Omental fat pad (tissue), 4 donors: ENCODE measurements around the gene NAA15. TPM values are rescaled to one million over a fixed set of nuclear protein-coding genes. Genes with fewer than 3 reads are reported as not detected.

Experiments used
- ATAC-seq: fragments of 150-250 bp; one replicate; pipeline ENCODE4 v1.9.1; 2016; ENCODE audit warnings: mild to moderate bottlenecking, moderate library complexity; ENCODE audit not compliant: low FRiP score
- DNase-seq: peaks from one replicate; pipeline ENCODE4 v3.0.0-alpha.2; 2019; ENCODE audit warnings: low spot score
- total RNA-seq, 4 donors: library from RNA; depleted of rRNA; stranded (reverse); fragments of >200 nt; gene quantifications; one replicate each; pipeline ENCODE4 v1.1.0, GENCODE V29; 2016
- TF ChIP-seq, protein P1 (sequence below), 3 donors: fragments of 450-650 bp; IDR thresholded peaks; one replicate each; pipeline ENCODE4 v1.5.1; 2016 to 2017; ENCODE audit warnings: antibody characterized with exemption in 3 of 3, mild to moderate bottlenecking in 3 of 3, moderate library complexity in 2 of 3

NAA15 gene
- total RNA-seq, 4 donors from 2014 or later, result 25.7 to 70.9 (median 32.0) TPM

DNA sequence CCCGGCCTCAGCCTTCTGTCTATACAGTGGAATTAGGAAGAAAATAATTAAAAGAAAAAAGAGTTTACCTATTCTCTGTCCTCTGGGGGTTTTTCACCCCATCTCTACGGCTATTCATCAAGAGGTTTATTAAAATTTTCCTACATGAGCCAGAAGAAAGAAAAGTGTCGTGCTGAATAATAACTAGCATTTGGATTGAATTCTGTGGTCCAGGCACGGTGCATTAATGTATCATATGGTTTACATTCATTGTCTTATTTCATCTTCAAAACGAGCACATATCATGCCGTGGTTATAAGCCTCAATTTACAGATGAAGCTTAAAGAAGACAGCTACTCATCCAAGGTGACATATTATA is 5.4 kb upstream of the NAA15 start:
- DNase-seq (no peak), ATAC-seq (no peak)
- TF ChIP-seq, protein P1, sequence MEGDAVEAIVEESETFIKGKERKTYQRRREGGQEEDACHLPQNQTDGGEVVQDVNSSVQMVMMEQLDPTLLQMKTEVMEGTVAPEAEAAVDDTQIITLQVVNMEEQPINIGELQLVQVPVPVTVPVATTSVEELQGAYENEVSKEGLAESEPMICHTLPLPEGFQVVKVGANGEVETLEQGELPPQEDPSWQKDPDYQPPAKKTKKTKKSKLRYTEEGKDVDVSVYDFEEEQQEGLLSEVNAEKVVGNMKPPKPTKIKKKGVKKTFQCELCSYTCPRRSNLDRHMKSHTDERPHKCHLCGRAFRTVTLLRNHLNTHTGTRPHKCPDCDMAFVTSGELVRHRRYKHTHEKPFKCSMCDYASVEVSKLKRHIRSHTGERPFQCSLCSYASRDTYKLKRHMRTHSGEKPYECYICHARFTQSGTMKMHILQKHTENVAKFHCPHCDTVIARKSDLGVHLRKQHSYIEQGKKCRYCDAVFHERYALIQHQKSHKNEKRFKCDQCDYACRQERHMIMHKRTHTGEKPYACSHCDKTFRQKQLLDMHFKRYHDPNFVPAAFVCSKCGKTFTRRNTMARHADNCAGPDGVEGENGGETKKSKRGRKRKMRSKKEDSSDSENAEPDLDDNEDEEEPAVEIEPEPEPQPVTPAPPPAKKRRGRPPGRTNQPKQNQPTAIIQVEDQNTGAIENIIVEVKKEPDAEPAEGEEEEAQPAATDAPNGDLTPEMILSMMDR (IDR thresholded peaks at IDR 0.05), result no peak

DNA sequence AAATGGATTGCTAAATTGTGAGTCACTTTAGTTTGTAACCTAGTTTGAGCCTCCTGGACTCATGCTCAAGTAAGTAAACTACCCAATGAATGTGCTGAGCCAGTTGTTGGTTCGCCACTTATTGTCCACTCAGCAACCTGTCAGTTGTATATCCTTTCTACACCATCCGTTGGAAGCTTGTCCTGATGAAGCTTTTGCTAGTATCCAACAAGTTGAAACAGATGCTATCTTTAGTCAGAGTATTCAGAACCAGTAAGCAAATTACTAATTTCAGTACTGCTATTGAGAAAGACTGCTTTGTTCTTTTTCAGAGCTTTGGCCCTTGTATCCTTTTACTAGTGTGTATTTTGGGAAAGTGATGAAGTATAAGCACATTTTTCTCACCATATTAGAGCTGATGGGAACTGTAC is 4.3 kb upstream of the NAA15 start:
- TF ChIP-seq, protein P1 (IDR thresholded peaks at IDR 0.05), result no peak
- DNase-seq (no peak), ATAC-seq (no peak)

DNA sequence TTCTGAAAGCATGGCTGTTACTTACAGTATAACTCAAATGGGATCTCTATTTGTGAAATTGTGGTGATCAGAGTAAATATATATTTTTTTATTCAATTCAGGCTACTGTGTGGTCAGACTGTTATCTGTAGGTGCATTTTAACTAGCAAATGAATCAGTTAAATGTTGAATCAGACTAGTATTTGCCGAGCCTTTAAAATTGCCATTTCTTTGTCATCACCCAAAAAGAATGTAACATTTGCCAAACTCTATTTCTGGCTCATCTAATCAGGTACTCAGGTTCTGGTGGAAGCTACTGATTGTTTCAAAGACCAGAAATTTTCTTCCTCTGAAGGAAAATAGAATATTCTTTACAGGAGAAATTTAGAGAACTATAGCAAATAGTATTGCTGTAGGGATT is 1.8 kb upstream of the NAA15 start:
- TF ChIP-seq, protein P1 (IDR thresholded peaks at IDR 0.05), result no peak
- DNase-seq (no peak), ATAC-seq (no peak)

DNA sequence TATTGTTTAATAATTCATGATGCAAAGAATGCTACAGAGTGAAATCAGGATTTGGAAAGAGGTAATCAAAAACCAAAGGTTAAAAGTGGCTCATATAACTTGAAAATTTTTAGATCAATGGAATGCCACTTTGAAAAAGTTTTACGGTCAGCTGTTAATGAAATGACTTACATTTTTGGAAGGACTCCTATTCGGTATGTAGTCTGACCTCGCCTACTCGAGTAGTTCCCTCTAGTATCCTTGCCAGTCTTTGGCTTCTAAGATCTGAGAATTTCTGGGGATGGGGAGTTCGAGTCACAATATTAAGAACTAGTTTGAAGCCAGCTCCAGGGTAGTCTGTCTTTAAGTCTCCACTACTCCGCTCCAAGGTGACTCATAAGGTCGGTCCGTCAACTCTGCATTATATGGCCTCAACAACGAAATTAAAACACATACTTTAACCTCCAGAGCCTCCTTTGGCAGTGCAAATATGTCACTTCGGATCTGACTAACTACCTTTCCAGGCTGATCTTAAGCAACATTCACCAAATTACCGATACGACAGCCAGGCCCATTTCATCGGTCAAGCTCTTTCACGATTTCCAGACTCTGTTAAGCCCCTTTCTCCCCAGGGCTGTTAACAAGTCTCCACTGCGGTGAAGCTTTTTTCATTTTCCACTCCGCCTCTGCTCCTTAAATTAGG is 733 bp upstream of the NAA15 start:
- TF ChIP-seq, protein P1 (IDR thresholded peaks at IDR 0.05), result no peak
- ATAC-seq (peak; percentile 65), DNase-seq (no peak)

DNA sequence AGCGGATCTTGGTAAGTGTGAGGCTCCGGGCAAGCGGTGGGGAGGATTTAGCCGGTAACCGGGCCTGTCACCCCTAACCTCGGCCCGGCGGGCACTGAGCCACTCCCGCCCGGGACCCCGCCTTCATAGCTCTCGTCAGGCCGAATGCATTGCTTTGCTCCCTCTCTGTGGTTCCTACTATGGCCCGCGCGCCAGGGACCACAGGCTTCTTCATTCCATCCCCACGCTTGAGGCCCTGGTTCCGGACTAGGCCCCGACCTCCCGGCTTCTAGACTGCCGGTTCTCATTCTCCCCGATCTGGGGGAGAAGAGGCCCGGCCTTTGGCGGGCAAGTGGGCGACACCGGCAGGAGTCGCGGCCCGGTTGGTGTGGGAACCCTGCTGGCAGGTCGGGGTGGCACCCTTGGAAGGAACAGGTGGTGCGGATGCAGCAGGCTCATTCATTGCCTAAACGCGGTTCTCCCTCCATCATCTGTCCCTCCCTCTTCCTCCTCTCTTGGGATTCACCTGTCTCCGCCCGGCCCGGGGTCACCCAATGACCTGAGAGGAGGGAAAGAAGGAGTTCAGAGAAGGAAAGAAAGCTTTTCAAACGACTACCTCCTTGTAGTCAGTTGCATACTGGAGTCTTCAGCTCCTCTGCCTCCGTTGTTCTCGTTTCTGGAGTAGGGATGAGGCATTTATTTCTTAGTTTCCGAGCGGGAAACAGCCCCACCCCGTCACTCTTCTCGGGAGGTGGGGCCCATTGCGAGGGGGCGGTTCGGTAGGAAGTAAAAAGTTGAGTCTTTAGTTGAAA is 711 bp downstream of the NAA15 start, which contains the start of gene NDUFC1:
Gene NDUFC1 (minus strand): TSS at position 657 of the 791 bp plus-strand sequence. CDS start 6,679 bp downstream, outside the sequence.
- DNase-seq (no peak), ATAC-seq (peak; percentile 41)
- TF ChIP-seq, protein P1 (IDR thresholded peaks at IDR 0.05), result no peak

DNA sequence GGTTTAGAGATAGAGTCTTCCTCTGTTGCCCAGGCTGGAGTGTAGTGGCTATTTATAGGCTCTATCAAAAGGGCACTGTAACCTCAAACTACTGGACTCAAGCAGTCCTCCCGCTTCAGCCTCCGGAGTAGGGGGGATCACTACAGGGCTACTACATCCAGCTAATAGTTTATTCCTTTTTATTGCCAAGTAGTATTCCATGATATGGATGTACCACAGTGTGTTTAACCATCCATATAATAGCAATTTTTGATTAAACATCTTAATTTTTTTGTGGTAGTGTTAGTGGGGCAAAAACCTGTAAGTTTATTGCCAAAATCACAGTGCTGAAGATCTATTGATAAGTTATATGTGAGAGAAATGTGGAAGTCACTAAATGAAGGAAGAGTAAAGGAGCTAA is 3.6 kb downstream of the NAA15 start:
- ATAC-seq (no peak), DNase-seq (no peak)
- TF ChIP-seq, protein P1 (IDR thresholded peaks at IDR 0.05), result no peak
